Measurements from ENCODE around the gene EXOSC6.
"Not testable (repeated sequence)": the region's sequence is repeated elsewhere in the genome, so short reads cannot be mapped to it uniquely, and the experiment has no call there.

The EXOSC6 gene

DNA sequence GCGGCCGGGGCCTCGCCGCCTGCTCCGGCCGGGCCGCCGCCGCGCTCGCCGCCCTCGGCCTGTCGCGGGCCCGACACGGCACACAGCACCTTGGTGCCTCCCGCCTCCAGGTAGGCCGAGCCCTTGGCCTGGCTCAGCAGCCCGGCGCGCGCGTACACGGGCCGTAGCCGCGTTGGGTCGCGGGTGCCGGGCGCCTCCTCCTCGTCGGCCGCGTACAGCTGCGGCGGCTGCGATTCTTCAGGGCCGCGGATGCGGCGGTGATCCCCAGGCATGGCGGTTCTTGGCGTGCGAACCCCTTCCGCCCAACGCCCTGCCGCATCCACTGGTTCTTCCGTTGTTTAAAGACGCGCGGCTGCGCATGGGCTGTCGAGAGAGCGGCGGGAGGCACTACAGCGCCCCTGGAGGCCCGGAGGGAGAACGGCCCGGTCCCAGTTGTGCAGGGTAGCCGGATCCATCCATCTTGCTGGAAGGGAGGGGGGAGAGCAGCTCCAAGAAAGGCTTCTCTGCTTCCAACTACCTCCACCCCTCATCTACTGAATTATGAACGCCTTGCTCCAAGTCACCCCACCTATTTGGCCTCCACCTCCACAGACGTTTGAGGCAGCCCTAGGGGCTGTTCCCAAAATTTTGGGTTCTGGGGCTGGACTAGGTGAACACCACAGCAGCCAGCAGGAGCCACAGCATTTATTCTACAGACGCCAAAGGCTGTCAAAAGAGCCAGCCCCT lies at the start of gene EXOSC6:
EXOSC6 (minus strand) TSS at position 312 of the 726 bp plus-strand sequence; CDS start at position 272, 40 bp downstream.
- DNase-seq (ENCODE audit: extremely low read depth in 1 of 2, low read depth in 1 of 2), result peak; percentile 84

DNA sequence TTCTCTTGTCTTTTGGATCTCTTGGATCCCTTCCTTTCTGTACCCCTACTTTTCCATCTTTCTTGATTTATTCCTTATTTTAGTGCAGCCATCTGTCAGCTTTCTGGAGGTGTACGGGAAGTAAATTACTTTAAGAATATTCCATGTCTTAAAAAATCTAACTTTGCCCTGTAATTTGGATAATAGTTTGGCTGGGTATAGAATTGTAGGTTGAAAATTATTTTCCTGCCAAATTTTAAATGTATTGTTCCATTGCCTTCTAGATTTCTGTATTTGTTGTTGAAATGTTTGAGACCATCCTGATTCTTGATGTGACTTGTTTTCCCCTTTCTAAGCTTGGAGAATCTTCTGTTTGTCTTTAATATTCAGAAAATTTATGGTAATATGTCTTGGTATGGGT lies 49.4 kb upstream of the EXOSC6 start:
- DNase-seq (ENCODE audit: extremely low read depth in 1 of 2, low read depth in 1 of 2), result no peak

DNA sequence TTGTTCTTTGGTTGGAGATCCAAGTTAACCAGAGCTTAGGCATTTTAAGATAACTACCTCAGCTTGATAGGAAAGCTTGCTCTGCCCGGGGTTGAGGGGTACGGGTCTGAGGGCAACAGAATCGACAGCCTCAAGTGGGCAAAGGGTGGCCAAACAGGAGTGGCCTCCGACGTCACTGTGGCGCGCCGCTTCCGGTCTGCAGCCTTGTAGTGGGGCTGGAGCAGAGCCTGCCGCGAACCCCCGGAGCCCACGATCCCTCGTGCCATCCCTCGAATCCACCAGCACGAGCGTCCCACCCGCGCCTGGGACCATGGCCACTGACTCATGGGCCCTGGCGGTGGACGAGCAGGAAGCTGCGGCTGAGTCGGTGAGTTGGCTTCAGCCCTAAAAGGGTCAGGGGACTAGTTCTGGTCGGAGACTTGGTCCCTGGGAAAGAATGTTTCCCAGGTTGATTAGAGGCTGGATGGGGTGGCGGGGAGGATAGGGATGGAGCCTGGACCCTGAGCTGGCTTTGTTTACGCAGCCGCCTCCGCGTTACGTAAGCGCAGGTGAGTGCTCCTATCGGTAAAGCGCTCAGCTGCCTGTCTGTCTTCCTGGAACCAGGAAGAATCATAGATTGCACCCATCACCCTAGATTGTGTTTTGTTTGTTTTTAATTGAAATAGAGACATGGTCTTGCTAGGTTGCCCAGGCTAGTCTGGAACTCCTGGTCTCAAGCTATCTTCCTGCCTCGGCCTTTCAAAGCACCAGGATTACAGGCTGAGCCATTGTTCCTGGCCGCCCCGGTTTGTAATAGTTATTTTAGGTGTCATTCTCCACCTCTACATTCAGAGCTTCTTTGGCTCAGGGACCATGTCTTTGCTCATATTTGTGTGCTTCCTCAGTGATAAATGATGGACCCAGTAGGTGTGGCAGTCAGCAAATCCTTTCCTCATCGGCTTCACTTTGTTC lies 47.5 kb upstream of the EXOSC6 start, which contains the start of gene DDX19B:
DDX19B (plus strand) TSS at position 199 of the 951 bp plus-strand sequence; CDS start at position 311, 112 bp downstream.
- peak; percentile 10 to 28 for DNase-seq (ENCODE audit: extremely low read depth in 1 of 2, low read depth in 1 of 2)

DNA sequence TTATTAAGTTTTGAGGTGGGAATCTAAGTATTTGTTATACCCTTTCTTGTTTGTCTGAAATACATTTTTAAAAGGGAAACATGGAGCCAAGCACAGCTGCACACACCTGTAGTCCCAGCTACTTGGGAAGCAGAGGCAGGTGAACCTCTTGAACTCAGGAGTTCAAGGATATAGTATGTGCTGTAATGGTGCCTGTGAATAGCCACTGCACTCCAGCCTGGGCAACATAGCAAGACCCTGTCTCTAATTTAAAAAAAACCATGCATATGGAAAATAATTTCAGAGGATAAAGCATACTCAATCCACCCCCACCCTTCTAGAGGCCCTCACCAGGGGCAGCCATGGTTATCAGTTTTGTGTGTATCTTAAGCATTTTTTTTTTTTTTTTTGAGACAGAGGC lies 43.9 kb upstream of the EXOSC6 start:
- no peak for DNase-seq (ENCODE audit: extremely low read depth in 1 of 2, low read depth in 1 of 2)

GRCh38 chr16:70294385-70295025 lies 42.8 kb upstream of the EXOSC6 start:
- no peak for DNase-seq (ENCODE audit: extremely low read depth in 1 of 2, low read depth in 1 of 2)

DNA sequence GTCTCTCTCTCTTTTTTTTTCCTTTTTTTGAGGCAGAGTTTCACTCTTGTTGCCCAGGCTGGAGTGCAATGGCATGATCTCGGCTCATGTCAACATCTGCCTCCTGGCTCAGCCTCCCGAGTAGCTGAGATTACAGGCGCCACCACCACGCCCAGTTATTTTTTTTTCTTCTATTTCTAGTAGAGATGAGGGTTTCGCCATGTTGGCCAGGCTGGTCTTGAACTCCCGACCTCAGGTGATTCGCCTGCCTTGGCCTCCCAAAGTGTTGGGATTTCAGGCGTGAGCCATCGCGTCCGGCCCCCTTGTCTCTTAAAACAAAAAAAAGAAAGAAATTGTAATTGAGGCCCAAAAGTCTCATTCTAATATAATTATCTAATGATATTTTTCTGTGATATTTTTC lies 40.4 kb upstream of the EXOSC6 start:
- DNase-seq (ENCODE audit: extremely low read depth in 1 of 2, low read depth in 1 of 2), result not testable (repeated sequence)

GRCh38 chr16:70290949-70291519 lies 39.3 kb upstream of the EXOSC6 start:
- DNase-seq (ENCODE audit: extremely low read depth in 1 of 2, low read depth in 1 of 2), result no peak

GRCh38 chr16:70289229-70290094 lies 37.7 kb upstream of the EXOSC6 start, which contains the start of gene AARS1:
Gene AARS1, minus strand, starts transcription at chr16:70289506. Its CDS starts 6,743 bp downstream, at chr16:70282763.
- DNase-seq (ENCODE audit: extremely low read depth in 1 of 2, low read depth in 1 of 2), result peak; percentile 83 to 89

- DNase-seq (ENCODE audit: extremely low read depth in 1 of 2, low read depth in 1 of 2), result not testable (repeated sequence)
Measured at GRCh38 chr16:70287304-70287971, 35.7 kb upstream of the EXOSC6 start.

DNA sequence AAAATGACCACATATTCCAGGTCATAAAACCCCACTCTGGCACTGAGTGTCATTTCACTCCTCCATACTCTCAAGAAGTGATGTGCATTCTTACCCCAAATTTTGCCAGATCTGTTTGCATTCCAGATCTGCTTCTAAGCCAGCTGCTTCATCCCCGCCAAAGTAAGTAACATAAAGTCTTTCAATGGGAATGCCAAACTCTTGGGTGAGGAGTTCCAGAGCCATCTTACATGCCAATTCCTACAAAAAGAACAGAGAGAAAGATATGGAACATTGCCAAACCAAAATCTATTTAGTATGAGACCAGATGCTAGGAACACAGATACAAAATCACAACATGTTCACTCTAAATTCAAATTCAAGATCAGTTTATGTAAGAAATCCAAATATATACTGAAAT lies 24.7 kb upstream of the EXOSC6 start:
- no peak for DNase-seq (ENCODE audit: extremely low read depth in 1 of 2, low read depth in 1 of 2)

GRCh38 chr16:70271696-70272095 lies 20.0 kb upstream of the EXOSC6 start:
- DNase-seq (ENCODE audit: extremely low read depth in 1 of 2, low read depth in 1 of 2), result no peak

DNA sequence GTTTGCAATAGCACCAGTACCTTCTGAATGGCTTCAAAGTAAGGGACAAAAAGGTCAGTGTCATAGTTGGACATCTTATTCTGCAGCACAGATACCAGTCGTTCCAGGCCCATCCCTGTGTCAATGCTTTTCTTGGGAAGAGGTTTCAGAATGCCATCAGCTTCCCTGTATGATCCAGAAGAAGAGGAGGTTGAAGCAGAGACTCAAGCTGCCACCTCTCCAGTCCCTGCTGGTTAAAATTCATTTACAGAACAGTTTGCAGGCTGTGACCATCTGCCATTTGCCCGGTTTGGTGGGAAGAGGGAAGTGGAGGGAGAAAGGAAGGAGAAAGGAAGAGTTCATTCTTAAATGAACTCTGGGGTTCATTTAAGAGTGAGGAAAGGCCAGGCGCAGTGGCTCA lies 18.4 kb upstream of the EXOSC6 start:
- no peak for DNase-seq (ENCODE audit: extremely low read depth in 1 of 2, low read depth in 1 of 2)

DNA sequence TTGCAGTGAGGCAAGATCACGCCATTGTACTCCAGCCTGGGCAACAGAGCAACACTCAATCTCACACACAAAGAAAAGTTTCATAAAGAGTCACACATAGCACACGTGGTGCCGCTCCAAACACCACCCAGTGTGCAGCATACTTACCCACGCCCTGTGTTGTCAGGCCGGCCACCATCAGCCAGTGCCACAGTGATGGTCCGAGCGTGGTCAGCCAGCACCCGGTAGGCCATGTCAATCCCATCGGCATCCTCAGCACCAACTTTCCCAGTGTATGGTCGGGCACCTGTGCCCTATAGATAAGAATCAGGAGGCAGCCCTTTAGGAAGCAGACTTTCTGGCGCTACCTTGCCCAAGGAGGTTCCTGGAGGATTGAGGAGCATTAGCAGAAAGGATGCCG lies 17.7 kb upstream of the EXOSC6 start:
- DNase-seq (ENCODE audit: extremely low read depth in 1 of 2, low read depth in 1 of 2), result no peak

- DNase-seq (ENCODE audit: extremely low read depth in 1 of 2, low read depth in 1 of 2), result not testable (repeated sequence)
Measured at GRCh38 chr16:70267922-70268321, 16.2 kb upstream of the EXOSC6 start.

- no peak for DNase-seq (ENCODE audit: extremely low read depth in 1 of 2, low read depth in 1 of 2)
Measured at GRCh38 chr16:70267516-70267915, 15.8 kb upstream of the EXOSC6 start.

DNA sequence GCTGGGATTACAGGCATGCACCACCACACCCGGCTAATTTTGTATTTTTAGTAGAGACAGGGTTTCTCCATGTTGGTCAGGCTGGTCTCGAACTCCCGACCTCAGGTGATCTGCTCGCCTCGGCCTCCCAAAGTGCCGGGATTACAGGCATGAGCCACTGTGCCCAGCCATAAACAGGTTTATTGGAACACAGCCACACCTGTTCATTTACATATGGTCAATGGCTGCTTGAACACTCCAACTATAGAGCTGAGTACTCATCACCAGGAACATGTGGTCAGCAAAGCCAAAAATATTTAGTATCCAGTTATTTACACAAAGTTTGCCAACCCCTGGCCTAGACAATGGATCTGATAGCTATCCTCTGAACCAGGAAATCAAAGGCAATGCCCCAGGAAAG lies 8.2 kb upstream of the EXOSC6 start:
- DNase-seq (ENCODE audit: extremely low read depth in 1 of 2, low read depth in 1 of 2), result not testable (repeated sequence)

- no peak for DNase-seq (ENCODE audit: extremely low read depth in 1 of 2, low read depth in 1 of 2)
Measured at GRCh38 chr16:70258946-70259345, 7.2 kb upstream of the EXOSC6 start.

- DNase-seq (ENCODE audit: extremely low read depth in 1 of 2, low read depth in 1 of 2), result no peak
Measured at GRCh38 chr16:70258065-70258464, 6.3 kb upstream of the EXOSC6 start.

DNA sequence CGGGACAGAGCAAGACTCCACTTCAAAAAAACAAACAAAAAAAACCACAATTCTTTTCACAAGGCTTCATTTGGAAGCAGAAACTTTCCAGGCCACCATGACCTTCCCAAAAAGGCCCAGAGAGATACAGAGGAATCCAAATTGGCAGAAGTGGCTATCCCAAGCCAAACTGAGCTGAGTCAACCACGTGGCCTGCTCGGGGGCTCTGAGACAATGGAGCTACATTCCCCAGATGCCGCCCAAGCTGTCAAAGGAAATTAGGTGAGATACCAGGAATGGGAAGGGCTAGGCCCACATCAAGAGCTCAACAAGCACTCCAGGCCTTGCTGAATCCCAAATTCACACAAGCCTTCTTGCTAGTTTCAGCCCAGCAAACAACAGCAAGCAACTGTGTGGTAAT lies 5.7 kb upstream of the EXOSC6 start:
- no peak for DNase-seq (ENCODE audit: extremely low read depth in 1 of 2, low read depth in 1 of 2)
